Endothelial cell (in vitro differentiated cells): ENCODE measurements around the gene WASF1. TPM values are rescaled to one million over a fixed set of nuclear protein-coding genes. Genes with fewer than 3 reads are reported as not detected.

ENCODE experiments used
- DNase-seq: peaks from one replicate; pipeline ENCODE4 v3.0.0; 2021; ENCODE audit warnings: low spot score
- H3K27ac Mint-ChIP-seq: one replicate; pipeline ENCODE4 v1.8.0; 2021; ENCODE audit warnings: mixed read lengths, inconsistent platforms; ENCODE audit not compliant: unreplicated experiment
- H3K27me3 Mint-ChIP-seq: one replicate; pipeline ENCODE4 v1.8.0; 2021; ENCODE audit warnings: mild to moderate bottlenecking, moderate library complexity, mixed read lengths, inconsistent platforms; ENCODE audit not compliant: unreplicated experiment
- H3K36me3 Mint-ChIP-seq: one replicate; pipeline ENCODE4 v1.8.0; 2021; ENCODE audit warnings: mild to moderate bottlenecking, low read depth, mixed read lengths, inconsistent platforms; ENCODE audit not compliant: unreplicated experiment
- H3K4me1 Mint-ChIP-seq: one replicate; pipeline ENCODE4 v1.8.0; 2021; ENCODE audit warnings: mild to moderate bottlenecking, mixed read lengths, inconsistent platforms; ENCODE audit not compliant: unreplicated experiment
- H3K4me3 Mint-ChIP-seq: one replicate; pipeline ENCODE4 v1.8.0; 2021; ENCODE audit warnings: mild to moderate bottlenecking, mixed read lengths, inconsistent platforms; ENCODE audit not compliant: unreplicated experiment
- H3K9me3 Mint-ChIP-seq: one replicate; pipeline ENCODE4 v1.8.0; 2021; ENCODE audit warnings: mixed read lengths, inconsistent platforms; ENCODE audit not compliant: unreplicated experiment
- CTCF ChIP-seq: fragments of 200-600 bp; sonication (generic); IDR thresholded peaks from one replicate; pipeline ENCODE4 v1.5.0; 2021; ENCODE audit warnings: antibody characterized with exemption; ENCODE audit not compliant: unreplicated experiment
- total RNA-seq: library from RNA; stranded (reverse); fragmentation: NEBNext Ultra II Directional; extraction: Animal tissue kit (Norgen Biotek cat#: 25700); gene quantifications from one replicate; pipeline ENCODE4 v1.2.1, GENCODE V29; 2021; ENCODE audit not compliant: unreplicated experiment

The WASF1 gene
- total RNA-seq, 1 donor from 2014 or later = 110 TPM

GRCh38 chr6:110067837-110068591, 111.5 kb downstream of the WASF1 start:
- Mint-ChIP-seq H3K36me3 (no peaks in the 10 kb centered on the region), H3K4me3 (no peak overlapping the region), H3K9me3 (no peaks in the 10 kb centered on the region)

GRCh38 chr6:110064744-110065524, 114.5 kb downstream of the WASF1 start:
- H3K27me3 Mint-ChIP-seq = peaks cover 3% of the 10 kb centered on the region
- no peak overlapping the region for H3K27ac Mint-ChIP-seq
- H3K4me1 Mint-ChIP-seq = peaks cover 19% of the 10 kb centered on the region
- no peak for DNase-seq
- no peak overlapping the region for H3K4me3 Mint-ChIP-seq
- no peaks in the 10 kb centered on the region for H3K9me3 Mint-ChIP-seq
- H3K36me3 Mint-ChIP-seq = no peaks in the 10 kb centered on the region
- TF ChIP-seq CTCF = no peak

More at GRCh38 chr6:110067837-110068591, 111.5 kb downstream of the WASF1 start:
- no peak for DNase-seq
- Mint-ChIP-seq H3K4me1 (peaks cover 20% of the 10 kb centered on the region), H3K27ac (peak overlapping the region; percentile 59), H3K27me3 (peaks cover 4% of the 10 kb centered on the region)
- no peak for TF ChIP-seq CTCF

GRCh38 chr6:110063594-110064263, 115.7 kb downstream of the WASF1 start:
- Mint-ChIP-seq H3K4me1 (peaks cover 9% of the 10 kb centered on the region), H3K4me3 (no peak overlapping the region), H3K27me3 (peaks cover 3% of the 10 kb centered on the region), H3K36me3 (no peaks in the 10 kb centered on the region), H3K9me3 (no peaks in the 10 kb centered on the region), H3K27ac (no peak overlapping the region)
- no peak for TF ChIP-seq CTCF
- no peak for DNase-seq

GRCh38 chr6:110055387-110055735, 124.1 kb downstream of the WASF1 start:
- Mint-ChIP-seq H3K9me3 (no peaks in the 10 kb centered on the region), H3K4me1 (peaks cover 29% of the 10 kb centered on the region), H3K4me3 (no peak overlapping the region), H3K27me3 (no peaks in the 10 kb centered on the region), H3K27ac (peak overlapping the region; percentile 97), H3K36me3 (no peaks in the 10 kb centered on the region)
- no peak for TF ChIP-seq CTCF
- peak; percentile 10 for DNase-seq
